Measurements from ENCODE around the gene COPE.

The COPE gene

DNA sequence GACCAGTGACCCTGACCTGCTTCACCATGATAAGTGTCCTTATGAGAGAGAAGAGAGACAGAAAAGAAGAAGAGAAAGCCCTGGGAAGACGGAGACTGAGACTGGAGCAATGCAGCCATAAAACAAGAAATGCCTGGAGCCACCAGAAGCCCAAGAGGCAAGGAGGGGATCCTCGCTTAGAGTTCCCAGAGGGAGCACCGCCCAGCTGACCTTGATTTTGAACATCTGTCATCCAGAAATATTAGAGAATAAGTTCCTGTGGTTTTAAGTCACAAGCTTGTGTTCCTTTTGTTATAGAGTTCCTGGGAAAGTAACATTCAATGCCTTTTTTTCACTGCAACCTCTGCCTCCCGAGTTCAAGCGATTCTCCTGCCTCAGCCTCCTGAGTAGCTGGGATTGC is 43.5 kb downstream of the COPE start:
- no peak overlapping the region for H3K4me2 ChIP-seq (ENCODE audit: low read length)
- H4K20me1 ChIP-seq (ENCODE audit: insufficient read depth, low read length): no peaks in the 10 kb centered on the region
- no peak overlapping the region for H2AFZ ChIP-seq (ENCODE audit: low read depth, low read length)
- peaks cover 10% of the 10 kb centered on the region for H3K36me3 ChIP-seq (replicated peaks; ENCODE audit: low read depth, low read length)
- no peaks in the 10 kb centered on the region for H3K27me3 ChIP-seq (ENCODE audit: low read depth, low read length)
- H3K4me3 ChIP-seq (ENCODE audit: low read length): no peak overlapping the region
- TF ChIP-seq, protein P1, sequence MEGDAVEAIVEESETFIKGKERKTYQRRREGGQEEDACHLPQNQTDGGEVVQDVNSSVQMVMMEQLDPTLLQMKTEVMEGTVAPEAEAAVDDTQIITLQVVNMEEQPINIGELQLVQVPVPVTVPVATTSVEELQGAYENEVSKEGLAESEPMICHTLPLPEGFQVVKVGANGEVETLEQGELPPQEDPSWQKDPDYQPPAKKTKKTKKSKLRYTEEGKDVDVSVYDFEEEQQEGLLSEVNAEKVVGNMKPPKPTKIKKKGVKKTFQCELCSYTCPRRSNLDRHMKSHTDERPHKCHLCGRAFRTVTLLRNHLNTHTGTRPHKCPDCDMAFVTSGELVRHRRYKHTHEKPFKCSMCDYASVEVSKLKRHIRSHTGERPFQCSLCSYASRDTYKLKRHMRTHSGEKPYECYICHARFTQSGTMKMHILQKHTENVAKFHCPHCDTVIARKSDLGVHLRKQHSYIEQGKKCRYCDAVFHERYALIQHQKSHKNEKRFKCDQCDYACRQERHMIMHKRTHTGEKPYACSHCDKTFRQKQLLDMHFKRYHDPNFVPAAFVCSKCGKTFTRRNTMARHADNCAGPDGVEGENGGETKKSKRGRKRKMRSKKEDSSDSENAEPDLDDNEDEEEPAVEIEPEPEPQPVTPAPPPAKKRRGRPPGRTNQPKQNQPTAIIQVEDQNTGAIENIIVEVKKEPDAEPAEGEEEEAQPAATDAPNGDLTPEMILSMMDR (IDR thresholded peaks at IDR 0.05; ENCODE audit: low read depth, low read length): no peak
- TF ChIP-seq EZH2phosphoT487 (IDR thresholded peaks at IDR 0.05; ENCODE audit: low read depth): no peak
- H3K9me3 ChIP-seq (ENCODE audit: insufficient read depth, low read length): no peaks in the 10 kb centered on the region
- H3K4me1 ChIP-seq (ENCODE audit: low read length): no peaks in the 10 kb centered on the region
- no peaks in the 10 kb centered on the region for H3K79me2 ChIP-seq (ENCODE audit: low read length)
- H3K9ac ChIP-seq (ENCODE audit: low read length): no peak overlapping the region
- no peak overlapping the region for H3K27ac ChIP-seq (ENCODE audit: low read length)

DNA sequence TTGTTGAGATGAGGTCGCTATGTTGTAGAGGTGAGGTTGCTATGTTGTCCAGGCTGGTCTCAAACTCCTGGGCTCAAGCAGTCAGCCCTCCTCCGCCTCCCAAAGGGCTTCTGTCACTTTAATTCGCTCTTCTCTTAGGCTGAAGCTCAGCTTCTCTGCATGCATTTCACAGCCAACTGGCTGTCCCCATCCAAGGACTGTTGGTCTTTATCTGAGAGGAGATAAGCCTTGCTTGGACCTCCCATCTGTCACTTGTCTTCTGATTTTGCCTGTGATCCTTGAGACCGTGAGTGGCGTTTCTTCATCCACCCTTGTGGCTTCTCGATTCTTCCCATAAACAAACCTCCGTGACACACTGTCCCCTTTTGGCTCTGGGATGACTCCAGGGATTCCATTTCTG is 47.6 kb downstream of the COPE start:
- TF ChIP-seq, protein P1 (IDR thresholded peaks at IDR 0.05; ENCODE audit: low read depth, low read length): no peak
- no peak for TF ChIP-seq EZH2phosphoT487 (IDR thresholded peaks at IDR 0.05; ENCODE audit: low read depth)
- Histone ChIP-seq H4K20me1 (ENCODE audit: insufficient read depth, low read length) (no peaks in the 10 kb centered on the region; the same call in 1 of the 2 replicates), H3K9ac (ENCODE audit: low read length) (no peak overlapping the region)

DNA sequence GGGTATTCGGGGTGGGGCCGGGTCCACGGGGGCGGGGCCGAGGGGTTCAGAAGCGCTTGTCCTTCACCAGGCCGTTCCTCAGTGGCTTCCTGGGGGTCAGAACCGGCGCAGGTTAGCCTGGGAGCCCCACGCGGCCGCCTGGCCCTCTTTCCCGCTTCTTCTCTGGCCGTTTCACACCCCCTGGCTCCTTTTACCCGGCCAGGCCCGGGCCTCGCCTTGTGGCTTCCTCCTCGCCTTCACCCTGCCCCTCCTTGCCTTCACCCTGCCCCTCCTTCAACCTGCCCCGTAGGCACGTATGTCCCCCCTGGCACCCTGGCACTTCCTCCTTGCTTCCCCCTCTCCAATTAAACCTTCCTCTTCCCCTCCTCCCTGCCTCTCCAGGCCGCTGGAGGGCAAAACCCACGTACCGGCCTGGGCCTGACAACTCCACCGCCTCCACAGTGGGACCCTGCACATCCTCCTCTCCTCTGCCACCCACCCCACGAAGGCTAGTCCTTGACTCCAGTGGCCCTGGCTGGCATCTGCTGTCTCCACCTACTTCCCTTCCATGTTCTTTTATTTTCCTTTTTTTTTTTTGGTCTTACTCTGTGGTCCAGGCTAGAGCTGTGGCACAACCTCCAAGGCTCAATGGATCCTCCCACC is 48.5 kb downstream of the COPE start:
- H3K9ac ChIP-seq (ENCODE audit: low read length): no peak overlapping the region

More for the DNA sequence above, 47.6 kb downstream of the COPE start:
- Histone ChIP-seq H3K9me3 (ENCODE audit: insufficient read depth, low read length) (no peaks in the 10 kb centered on the region), H3K27ac (ENCODE audit: low read length) (no peak overlapping the region), H3K4me1 (ENCODE audit: low read length) (no peaks in the 10 kb centered on the region), H3K4me3 (ENCODE audit: low read length) (no peak overlapping the region), H3K79me2 (ENCODE audit: low read length) (no peaks in the 10 kb centered on the region), H2AFZ (ENCODE audit: low read depth, low read length) (no peak overlapping the region), H3K4me2 (ENCODE audit: low read length) (no peak overlapping the region), H3K27me3 (ENCODE audit: low read depth, low read length) (no peaks in the 10 kb centered on the region), H3K36me3 (replicated peaks; ENCODE audit: low read depth, low read length) (peaks cover 24% of the 10 kb centered on the region)

DNA sequence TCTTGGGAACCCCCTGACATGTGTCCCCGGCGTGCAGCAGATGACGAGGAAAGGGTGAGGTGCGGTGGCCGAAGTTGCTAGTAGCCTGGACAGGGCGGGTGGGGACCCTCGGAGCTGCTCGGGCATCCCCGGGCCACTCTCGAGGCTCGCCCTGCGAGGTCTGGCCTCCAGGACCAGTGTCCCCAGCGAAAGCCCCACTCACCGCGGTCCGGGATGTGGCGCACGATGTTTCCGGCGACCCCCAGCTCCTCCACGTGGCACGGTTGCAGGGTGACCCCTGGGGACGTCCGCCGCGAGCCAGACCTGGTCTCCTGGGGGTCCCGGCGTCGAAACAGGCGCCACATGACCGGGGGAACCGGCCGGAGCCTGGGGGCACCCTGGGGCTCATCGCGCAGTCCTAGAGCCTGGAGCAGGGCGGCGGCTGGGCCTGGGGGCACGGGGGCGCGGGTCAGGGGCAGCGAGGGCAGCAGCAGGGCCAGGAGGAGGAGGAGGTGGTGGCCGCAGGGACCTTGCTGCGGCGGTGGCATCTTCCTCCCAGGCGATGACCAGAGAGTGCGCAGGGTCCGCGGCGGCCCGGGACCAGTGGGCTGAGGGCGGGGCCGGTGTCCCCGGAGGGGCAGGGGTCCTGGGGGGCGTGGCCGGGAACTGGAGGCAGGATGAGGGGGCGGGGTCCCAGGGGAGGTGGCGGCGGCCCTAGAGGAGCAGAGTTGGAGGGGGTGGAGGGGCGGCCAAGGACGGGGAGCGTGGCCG is 49.2 kb downstream of the COPE start:
- Histone ChIP-seq H3K4me3 (ENCODE audit: low read length) (no peak overlapping the region), H2AFZ (ENCODE audit: low read depth, low read length) (no peak overlapping the region), H3K9ac (ENCODE audit: low read length) (no peak overlapping the region), H3K27ac (ENCODE audit: low read length) (no peak overlapping the region), H3K4me1 (ENCODE audit: low read length) (no peaks in the 10 kb centered on the region), H3K36me3 (replicated peaks; ENCODE audit: low read depth, low read length) (peaks cover 32% of the 10 kb centered on the region), H3K4me2 (ENCODE audit: low read length) (no peak overlapping the region), H4K20me1 (ENCODE audit: insufficient read depth, low read length) (no peaks in the 10 kb centered on the region; the same call in 1 of the 2 replicates), H3K27me3 (ENCODE audit: low read depth, low read length) (no peaks in the 10 kb centered on the region), H3K9me3 (ENCODE audit: insufficient read depth, low read length) (no peaks in the 10 kb centered on the region), H3K79me2 (ENCODE audit: low read length) (no peaks in the 10 kb centered on the region)
- TF ChIP-seq EZH2phosphoT487 (IDR thresholded peaks at IDR 0.05; ENCODE audit: low read depth): no peak
- TF ChIP-seq, protein P1 (IDR thresholded peaks at IDR 0.05; ENCODE audit: low read depth, low read length): no peak

More for the DNA sequence above, 48.5 kb downstream of the COPE start:
- no peaks in the 10 kb centered on the region for H3K79me2 ChIP-seq (ENCODE audit: low read length)
- peaks cover 28% of the 10 kb centered on the region for H3K36me3 ChIP-seq (replicated peaks; ENCODE audit: low read depth, low read length)
- H2AFZ ChIP-seq (ENCODE audit: low read depth, low read length): no peak overlapping the region
- H3K4me2 ChIP-seq (ENCODE audit: low read length): no peak overlapping the region
- no peak overlapping the region for H3K4me3 ChIP-seq (ENCODE audit: low read length)
- H3K27ac ChIP-seq (ENCODE audit: low read length): no peak overlapping the region
- H4K20me1 ChIP-seq (ENCODE audit: insufficient read depth, low read length): no peaks in the 10 kb centered on the region; the same call in 1 of the 2 replicates
- H3K27me3 ChIP-seq (ENCODE audit: low read depth, low read length): no peaks in the 10 kb centered on the region
- H3K4me1 ChIP-seq (ENCODE audit: low read length): no peaks in the 10 kb centered on the region
- TF ChIP-seq, protein P1 (IDR thresholded peaks at IDR 0.05; ENCODE audit: low read depth, low read length): no peak
- TF ChIP-seq EZH2phosphoT487 (IDR thresholded peaks at IDR 0.05; ENCODE audit: low read depth): no peak
- H3K9me3 ChIP-seq (ENCODE audit: insufficient read depth, low read length): no peaks in the 10 kb centered on the region

Measured in OCI-LY3 (cell line).